GM21529 (cell line): ENCODE data around the gene AWAT2.

Experiments used
- ATAC-seq: cut with Tn5 transposase; IDR thresholded peaks from one replicate; pipeline ENCODE4 v1.9.1; 2021; ENCODE audit not compliant: unreplicated experiment

Gene AWAT2

GRCh38 chrX:70049925-70050324 is at the start of gene AWAT2:
Gene AWAT2, minus strand, starts transcription at chrX:70049938. Its CDS starts 6 bp downstream, at chrX:70049932.
- ATAC-seq, result no peak

- ATAC-seq, result no peak
Measured at GRCh38 chrX:70096052-70096451, 46.3 kb upstream of the AWAT2 start.

GRCh38 chrX:70092247-70092646 is 42.5 kb upstream of the AWAT2 start:
- no peak for ATAC-seq

- no peak for ATAC-seq
Measured at GRCh38 chrX:70089604-70090297, 40.0 kb upstream of the AWAT2 start.

- ATAC-seq, result no peak
Measured at GRCh38 chrX:70088751-70089150, 39.0 kb upstream of the AWAT2 start.

- no peak for ATAC-seq
Measured at GRCh38 chrX:70087857-70088630, 38.3 kb upstream of the AWAT2 start.

- ATAC-seq, result no peak
Measured at GRCh38 chrX:70084592-70085240, 35.0 kb upstream of the AWAT2 start.

GRCh38 chrX:70082723-70083122 is 33.0 kb upstream of the AWAT2 start:
- ATAC-seq, result no peak

- ATAC-seq, result no peak
Measured at GRCh38 chrX:70079870-70080269, 30.1 kb upstream of the AWAT2 start.

GRCh38 chrX:70079297-70079696 is 29.6 kb upstream of the AWAT2 start:
- ATAC-seq, result no peak

- ATAC-seq, result no peak
Measured at GRCh38 chrX:70066646-70067045, 16.9 kb upstream of the AWAT2 start.

GRCh38 chrX:70062961-70063550 is 13.3 kb upstream of the AWAT2 start:
- no peak for ATAC-seq

- ATAC-seq, result no peak
Measured at GRCh38 chrX:70062076-70062475, 12.3 kb upstream of the AWAT2 start, which contains the start of gene OTUD6A. Gene OTUD6A, plus strand, starts transcription at chrX:70062457. Its CDS starts 68 bp downstream, at chrX:70062525.

GRCh38 chrX:70054391-70054790 is 4.7 kb upstream of the AWAT2 start:
- no peak for ATAC-seq

GRCh38 chrX:70052895-70053615 is 3.3 kb upstream of the AWAT2 start:
- ATAC-seq, result no peak

- ATAC-seq, result no peak
Measured at GRCh38 chrX:70049406-70049805, 332 bp downstream of the AWAT2 start.

- no peak for ATAC-seq
Measured at GRCh38 chrX:70046978-70047377, 2.8 kb downstream of the AWAT2 start.

GRCh38 chrX:70044541-70045245 is 5.0 kb downstream of the AWAT2 start:
- no peak for ATAC-seq

GRCh38 chrX:70043685-70044084 is 6.1 kb downstream of the AWAT2 start:
- ATAC-seq, result no peak
